Measurements from ENCODE around the gene NSMCE3.

GRCh38 chr15:29280514-29280913, 10.9 kb upstream of the NSMCE3 start:
- no peak for TF ChIP-seq CTCF (IDR thresholded peaks at IDR 0.05; ENCODE audit: low read depth, low read length, missing input control)
- no peak for TF ChIP-seq RXRA (IDR thresholded peaks at IDR 0.05)
- TF ChIP-seq ZBTB33 (IDR thresholded peaks at IDR 0.05), result no peak
- no peak for TF ChIP-seq GABPA (IDR thresholded peaks at IDR 0.05 in 1 of 2, conservative IDR thresholded peaks at IDR 0.05 in 1 of 2)
- TF ChIP-seq ATF3 (IDR thresholded peaks at IDR 0.05), result no peak
- TF ChIP-seq JUND (IDR thresholded peaks at IDR 0.05), result no peak
- TF ChIP-seq REST (IDR thresholded peaks at IDR 0.05), result no peak
- TF ChIP-seq RAD21 (IDR thresholded peaks at IDR 0.05), result no peak
